Measurements from ENCODE around the gene GDF10. TPM values are rescaled to one million over a fixed set of nuclear protein-coding genes. Genes with fewer than 3 reads are reported as not detected.

The GDF10 gene
- total RNA-seq, 4 donors from 2014 or later, result 0.79 to 1.2 (median 1.00) TPM; not detected in 1

DNA sequence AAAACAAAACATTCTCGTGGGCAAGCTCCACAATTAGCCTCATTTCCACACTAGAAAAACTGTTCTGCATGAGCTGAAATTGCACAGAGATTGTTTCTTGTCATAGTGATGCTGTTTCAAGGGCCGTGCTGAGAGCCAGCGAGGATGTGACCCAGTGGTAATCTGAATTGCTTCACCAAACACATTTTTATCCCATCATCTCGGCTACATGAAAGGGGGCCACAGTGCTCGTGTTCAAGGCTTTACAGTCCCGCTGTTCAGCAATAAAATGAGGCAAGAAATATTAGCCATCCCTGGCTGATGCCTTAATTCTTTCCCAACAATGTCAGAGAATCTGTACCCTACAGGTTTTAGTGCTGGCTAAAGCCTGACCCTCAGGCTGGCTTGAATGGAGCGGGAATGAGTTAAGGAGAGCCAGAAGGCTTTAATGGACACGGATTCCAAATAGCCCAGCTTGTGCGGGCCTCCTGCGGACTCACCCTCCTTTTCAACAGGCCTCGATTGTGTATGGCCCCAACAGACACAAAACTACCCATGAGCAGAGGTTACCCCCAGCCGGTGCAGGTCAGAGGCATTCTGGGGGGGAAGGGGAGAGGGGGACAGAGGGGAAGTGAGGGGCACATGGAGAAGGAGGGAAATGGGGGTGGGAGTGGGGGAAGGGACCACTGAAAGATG lies 2.0 kb upstream of the GDF10 start:
- in situ Hi-C loops (cut with MboI; ENCODE audit: low pct_ligation_motif_present in 1 of 4, low pct_unique_long_range_greater_than_20kb in 1 of 4, low sequenced_read_pairs in 3 of 4) (no loop called here), intact Hi-C loops (cut with DNase I; ENCODE audit: low total_unique reads) (no loop called here)
- DNase-seq, result no peak
- Histone ChIP-seq H3K27me3 (peaks cover 56% of the 10 kb centered on the region), H3K36me3 (no peaks in the 10 kb centered on the region), H3K4me1 (peaks cover 0 to 10% (median 7%) of the 10 kb centered on the region in 4 donors), H3K4me3 (no peak overlapping the region), H3K27ac (no peak overlapping the region), H3K9me3 (no peaks in the 10 kb centered on the region)
- WGBS, 2 donors (ENCODE audit: low coverage in 1 of 2), result 87 to 100% methylated on average over 1 to 12 of the region's 12 CpGs
- TF ChIP-seq CTCF (IDR thresholded peaks at IDR 0.05) (no peak), EP300 (IDR thresholded peaks at IDR 0.05; ENCODE audit: low read depth) (no peak), POLR2A (IDR thresholded peaks at IDR 0.05) (no peak), POLR2AphosphoS5 (IDR thresholded peaks at IDR 0.05) (no peak)

DNA sequence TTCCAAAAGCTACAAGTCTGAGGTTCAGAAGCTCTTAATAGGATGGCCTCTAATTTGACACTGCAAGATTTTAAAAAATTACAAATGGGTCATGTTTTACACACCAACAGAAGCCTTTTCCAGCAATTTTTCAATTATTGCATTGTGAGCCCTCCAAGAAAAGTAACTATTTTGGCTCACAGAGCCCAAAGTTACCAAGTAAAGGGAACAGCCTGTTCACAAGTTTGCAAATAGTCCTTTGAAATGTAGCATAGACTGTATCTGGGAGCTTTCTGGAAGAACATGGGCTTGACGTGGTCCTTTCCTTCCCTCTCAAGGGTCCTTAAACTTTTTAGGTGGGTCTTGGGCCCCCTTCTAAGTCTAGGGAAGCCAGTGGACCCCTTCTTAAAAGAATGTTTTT lies 1.3 kb upstream of the GDF10 start:
- Histone ChIP-seq H3K9me3 (no peaks in the 10 kb centered on the region), H3K27me3 (peaks cover 56% of the 10 kb centered on the region), H3K36me3 (no peaks in the 10 kb centered on the region), H3K4me3 (no peak overlapping the region), H3K4me1 (peaks cover 0 to 10% (median 7%) of the 10 kb centered on the region in 4 donors), H3K27ac (no peak overlapping the region)
- TF ChIP-seq CTCF (IDR thresholded peaks at IDR 0.05) (no peak), POLR2A (IDR thresholded peaks at IDR 0.05) (no peak), EP300 (IDR thresholded peaks at IDR 0.05; ENCODE audit: low read depth) (no peak), POLR2AphosphoS5 (IDR thresholded peaks at IDR 0.05) (no peak)
- whole genome bisulfite sequencing, 2 donors (ENCODE audit: low coverage in 1 of 2), result 75 to 100% methylated on average over 1 of the region's 1 CpG
- in situ Hi-C loops (cut with MboI; ENCODE audit: low pct_ligation_motif_present in 1 of 4, low pct_unique_long_range_greater_than_20kb in 1 of 4, low sequenced_read_pairs in 3 of 4), result no loop called here
- intact Hi-C loops (cut with DNase I; ENCODE audit: low total_unique reads), result no loop called here
- no peak for DNase-seq

DNA sequence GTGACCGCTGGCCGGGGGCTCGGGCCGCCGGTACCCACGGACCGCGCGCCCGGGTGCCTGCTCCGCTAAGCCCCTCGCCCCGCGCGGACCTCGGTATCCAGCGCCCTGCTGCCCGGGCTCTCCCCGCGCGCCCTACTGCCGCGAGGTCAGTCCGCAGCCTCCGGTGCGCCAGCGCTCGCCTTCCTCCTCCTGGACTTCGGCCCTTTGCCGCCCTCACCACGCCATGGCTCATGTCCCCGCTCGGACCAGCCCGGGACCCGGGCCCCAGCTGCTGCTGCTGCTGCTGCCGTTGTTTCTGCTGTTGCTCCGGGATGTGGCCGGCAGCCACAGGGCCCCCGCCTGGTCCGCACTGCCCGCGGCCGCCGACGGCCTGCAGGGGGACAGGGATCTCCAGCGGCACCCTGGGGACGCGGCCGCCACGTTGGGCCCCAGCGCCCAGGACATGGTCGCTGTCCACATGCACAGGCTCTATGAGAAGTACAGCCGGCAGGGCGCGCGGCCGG lies 483 bp downstream of the GDF10 start:
- Histone ChIP-seq H3K4me3 (peak overlapping the region in 3 of 4 donors; percentile 16 to 45 (median 30)), H3K36me3 (no peaks in the 10 kb centered on the region), H3K27ac (no peak overlapping the region), H3K9me3 (no peaks in the 10 kb centered on the region), H3K27me3 (peaks cover 56% of the 10 kb centered on the region), H3K4me1 (peaks cover 0 to 10% (median 7%) of the 10 kb centered on the region in 4 donors)
- WGBS, 2 donors (ENCODE audit: low coverage in 1 of 2), result 16% methylated on average over 31 of the region's 57 CpGs; no CpG with 5 or more reads in 1 of the 2 donors
- in situ Hi-C loops (cut with MboI; ENCODE audit: low pct_ligation_motif_present in 1 of 4, low pct_unique_long_range_greater_than_20kb in 1 of 4, low sequenced_read_pairs in 3 of 4), result loop anchor here in 2 of 4 donors (10.0 to 25.0 kb wide), 2 partner anchors 263 to 266 kb away; no protein-coding TSS in a partner anchor
- no peak for DNase-seq
- TF ChIP-seq EP300 (IDR thresholded peaks at IDR 0.05; ENCODE audit: low read depth), result no peak
- TF ChIP-seq CTCF (IDR thresholded peaks at IDR 0.05), result no peak
- no peak for TF ChIP-seq POLR2A (IDR thresholded peaks at IDR 0.05)
- no peak for TF ChIP-seq POLR2AphosphoS5 (IDR thresholded peaks at IDR 0.05)
- intact Hi-C loops (cut with DNase I; ENCODE audit: low total_unique reads), result no loop called here

GRCh38 chr10:47301833-47302232 lies 1.8 kb downstream of the GDF10 start:
- H3K36me3 ChIP-seq, result no peaks in the 10 kb centered on the region
- in situ Hi-C loops (cut with MboI; ENCODE audit: low pct_ligation_motif_present in 1 of 4, low pct_unique_long_range_greater_than_20kb in 1 of 4, low sequenced_read_pairs in 3 of 4), result loop anchor here in 2 of 4 donors (10.0 to 25.0 kb wide), 2 partner anchors 265 to 267 kb away; no protein-coding TSS in a partner anchor

More at GRCh38 chr10:47301833-47302232, 1.8 kb downstream of the GDF10 start:
- no peak for DNase-seq
- H3K4me1 ChIP-seq, result peaks cover 0 to 10% (median 7%) of the 10 kb centered on the region in 4 donors
- no peaks in the 10 kb centered on the region for H3K9me3 ChIP-seq
- H3K27me3 ChIP-seq, result peaks cover 55% of the 10 kb centered on the region
- intact Hi-C loops (cut with DNase I; ENCODE audit: low total_unique reads), result no loop called here
- 75 to 80% methylated on average over 2 of the region's 2 CpGs for WGBS, 2 donors (ENCODE audit: low coverage in 1 of 2)
- H3K27ac ChIP-seq, result no peak overlapping the region
- no peak for TF ChIP-seq POLR2AphosphoS5 (IDR thresholded peaks at IDR 0.05)
- no peak for TF ChIP-seq POLR2A (IDR thresholded peaks at IDR 0.05)
- no peak for TF ChIP-seq CTCF (IDR thresholded peaks at IDR 0.05)
- no peak for TF ChIP-seq EP300 (IDR thresholded peaks at IDR 0.05; ENCODE audit: low read depth)
- H3K4me3 ChIP-seq, result no peak overlapping the region

All from transverse colon (tissue), 4 donors.